T-helper 1 cell treated with Interleukin-12 subunit alpha and Interleukin-12 subunit beta and Interleukin-4 antibody, amounts not matched to agents 30 μg/mL and 1 μg/mL, for 36 hours (primary cell): ENCODE data around the gene RAD51.

Experiments
- H3K27ac Mint-ChIP-seq: one replicate; pipeline ENCODE4 v1.8.0; 2021; ENCODE audit warnings: mild to moderate bottlenecking, mixed read lengths
- H3K27me3 Mint-ChIP-seq: one replicate; pipeline ENCODE4 v1.8.0; 2021; ENCODE audit warnings: low read depth, mixed read lengths
- H3K36me3 Mint-ChIP-seq: one replicate; pipeline ENCODE4 v1.8.0; 2021; ENCODE audit warnings: low read depth, mixed read lengths
- H3K4me1 Mint-ChIP-seq: one replicate; pipeline ENCODE4 v1.8.0; 2021; ENCODE audit warnings: low read depth, mixed read lengths
- H3K4me3 Mint-ChIP-seq: one replicate; pipeline ENCODE4 v1.8.0; 2021; ENCODE audit warnings: mild to moderate bottlenecking, moderate library complexity, mixed read lengths
- H3K9me3 Mint-ChIP-seq: one replicate; pipeline ENCODE4 v1.8.0; 2021; ENCODE audit warnings: mixed read lengths

Gene RAD51

GRCh38 chr15:40743485-40743901 lies 48.5 kb downstream of the RAD51 start:
- Mint-ChIP-seq H3K36me3 (peaks cover 39% of the 10 kb centered on the region), H3K4me1 (peaks cover 30% of the 10 kb centered on the region), H3K9me3 (no peaks in the 10 kb centered on the region), H3K4me3 (peak overlapping the region; percentile 68), H3K27me3 (no peaks in the 10 kb centered on the region), H3K27ac (peak overlapping the region; percentile 97)

- H3K4me3 Mint-ChIP-seq: peak overlapping the region; percentile 68
- peaks cover 33% of the 10 kb centered on the region for H3K36me3 Mint-ChIP-seq
- peak overlapping the region; percentile 97 for H3K27ac Mint-ChIP-seq
Observed at GRCh38 chr15:40743921-40744814, 49.2 kb downstream of the RAD51 start.

GRCh38 chr15:40744815-40745152 lies 49.8 kb downstream of the RAD51 start:
- Mint-ChIP-seq H3K9me3 (no peaks in the 10 kb centered on the region), H3K27me3 (no peaks in the 10 kb centered on the region), H3K27ac (peak overlapping the region; percentile 97), H3K4me3 (no peak overlapping the region), H3K36me3 (peaks cover 29% of the 10 kb centered on the region), H3K4me1 (peaks cover 30% of the 10 kb centered on the region)

More at GRCh38 chr15:40743921-40744814, 49.2 kb downstream of the RAD51 start:
- H3K9me3 Mint-ChIP-seq: no peaks in the 10 kb centered on the region
- no peaks in the 10 kb centered on the region for H3K27me3 Mint-ChIP-seq
- peaks cover 30% of the 10 kb centered on the region for H3K4me1 Mint-ChIP-seq

- Mint-ChIP-seq H3K27me3 (no peaks in the 10 kb centered on the region), H3K27ac (no peak overlapping the region), H3K4me1 (peaks cover 37% of the 10 kb centered on the region), H3K9me3 (no peaks in the 10 kb centered on the region), H3K36me3 (peaks cover 32% of the 10 kb centered on the region), H3K4me3 (no peak overlapping the region)
Observed at GRCh38 chr15:40746916-40747418, 52.0 kb downstream of the RAD51 start.

GRCh38 chr15:40747685-40748631 lies 53.0 kb downstream of the RAD51 start:
- H3K36me3 Mint-ChIP-seq: peaks cover 33% of the 10 kb centered on the region
- peaks cover 39% of the 10 kb centered on the region for H3K4me1 Mint-ChIP-seq
- no peaks in the 10 kb centered on the region for H3K9me3 Mint-ChIP-seq
- H3K27me3 Mint-ChIP-seq: no peaks in the 10 kb centered on the region
- no peak overlapping the region for H3K4me3 Mint-ChIP-seq
- H3K27ac Mint-ChIP-seq: peak overlapping the region; percentile 9

GRCh38 chr15:40749151-40749630 lies 54.2 kb downstream of the RAD51 start:
- Mint-ChIP-seq H3K4me3 (no peak overlapping the region), H3K36me3 (peaks cover 35% of the 10 kb centered on the region), H3K27me3 (no peaks in the 10 kb centered on the region), H3K9me3 (no peaks in the 10 kb centered on the region), H3K27ac (no peak overlapping the region), H3K4me1 (peaks cover 38% of the 10 kb centered on the region)

- peaks cover 34% of the 10 kb centered on the region for H3K4me1 Mint-ChIP-seq
- peaks cover 27% of the 10 kb centered on the region for H3K36me3 Mint-ChIP-seq
- H3K4me3 Mint-ChIP-seq: no peak overlapping the region
- H3K27me3 Mint-ChIP-seq: no peaks in the 10 kb centered on the region
- no peaks in the 10 kb centered on the region for H3K9me3 Mint-ChIP-seq
- no peak overlapping the region for H3K27ac Mint-ChIP-seq
Observed at GRCh38 chr15:40750885-40751284, 55.9 kb downstream of the RAD51 start.

- Mint-ChIP-seq H3K9me3 (no peaks in the 10 kb centered on the region), H3K27ac (no peak overlapping the region), H3K27me3 (no peaks in the 10 kb centered on the region), H3K36me3 (peaks cover 27% of the 10 kb centered on the region), H3K4me3 (no peak overlapping the region), H3K4me1 (peaks cover 33% of the 10 kb centered on the region)
Observed at GRCh38 chr15:40751745-40752144, 56.8 kb downstream of the RAD51 start.

- H3K4me1 Mint-ChIP-seq: peaks cover 34% of the 10 kb centered on the region
Observed at GRCh38 chr15:40754574-40754882, 59.6 kb downstream of the RAD51 start.

GRCh38 chr15:40754883-40755811 lies 60.2 kb downstream of the RAD51 start, which contains the start of gene RMDN3:
TSS of gene RMDN3 (minus strand) at chr15:40755254. CDS start at chr15:40754783, 471 bp downstream.
- Mint-ChIP-seq H3K4me3 (peak within 1 kb of the TSS; percentile 93), H3K27ac (peak within 1 kb of the TSS; percentile 99), H3K4me1 (peaks cover 34% of the 10 kb centered on the region), H3K36me3 (peaks cover 20% of the 10 kb centered on the region), H3K9me3 (no peaks in the 10 kb centered on the region), H3K27me3 (no peaks in the 10 kb centered on the region)

More at GRCh38 chr15:40754574-40754882, 59.6 kb downstream of the RAD51 start:
- Mint-ChIP-seq H3K27me3 (no peaks in the 10 kb centered on the region), H3K4me3 (peak overlapping the region; percentile 93), H3K36me3 (peaks cover 20% of the 10 kb centered on the region), H3K9me3 (no peaks in the 10 kb centered on the region), H3K27ac (peak overlapping the region; percentile 99)

- Mint-ChIP-seq H3K4me1 (peaks cover 34% of the 10 kb centered on the region), H3K27me3 (no peaks in the 10 kb centered on the region), H3K4me3 (peak overlapping the region; percentile 93), H3K27ac (peak overlapping the region; percentile 99), H3K9me3 (no peaks in the 10 kb centered on the region), H3K36me3 (peaks cover 18% of the 10 kb centered on the region)
Observed at GRCh38 chr15:40755812-40756208, 60.8 kb downstream of the RAD51 start.

- Mint-ChIP-seq H3K27ac (peak overlapping the region; percentile 34), H3K36me3 (peaks cover 12% of the 10 kb centered on the region), H3K4me1 (peaks cover 28% of the 10 kb centered on the region), H3K4me3 (peak overlapping the region; percentile 52), H3K27me3 (no peaks in the 10 kb centered on the region), H3K9me3 (no peaks in the 10 kb centered on the region)
Observed at GRCh38 chr15:40756938-40757337, 62.0 kb downstream of the RAD51 start.

GRCh38 chr15:40759961-40760360 lies 65.0 kb downstream of the RAD51 start:
- Mint-ChIP-seq H3K4me3 (no peak overlapping the region), H3K36me3 (no peaks in the 10 kb centered on the region), H3K4me1 (peaks cover 18% of the 10 kb centered on the region), H3K9me3 (no peaks in the 10 kb centered on the region), H3K27ac (no peak overlapping the region), H3K27me3 (no peaks in the 10 kb centered on the region)
